H1 (cell line): Measurements from ENCODE around the gene HENMT1. TPM values are rescaled to one million over a fixed set of nuclear protein-coding genes. Genes with fewer than 3 reads are reported as not detected.

ENCODE experiments used
- CTCF ChIA-PET: fragments of 300-600 bp; sonication (Branson Sonifier 250); formaldehyde crosslinking; loops from one replicate; lab custom pipeline; 2021; ENCODE audit not compliant: partially characterized antibody; lab: Charles Lee
- POLR2A ChIA-PET: fragments of 300-600 bp; sonication (Branson Sonifier 250); formaldehyde crosslinking; loops from one replicate; lab custom pipeline; 2021; ENCODE audit warnings: inconsistent platforms; ENCODE audit not compliant: partially characterized antibody; lab: Charles Lee
- DNase-seq, 2 experiments: peaks; one replicate each; pipeline versions ENCODE4 v3.0.0 to v3.0.0-alpha.2; 2010 to 2022; ENCODE audit warnings: low spot score in 2 of 2, low read depth in 1 of 2, mixed read lengths in 1 of 2
- FAIRE-seq: peaks from 2 replicates; lab custom pipeline; 2011; peaks lifted over from hg19 to GRCh38; lab: Jason Lieb, UNC
- H2AFZ ChIP-seq: 2 replicates; pipeline ENCODE4 v1.8.1; 2012; ENCODE audit warnings: low read length, inconsistent platforms
- H2AK5ac ChIP-seq: 2 replicates; pipeline ENCODE4 v1.6.1; 2013; ENCODE audit warnings: low read depth, low read length
- H2BK120ac ChIP-seq: replicated peaks from 2 replicates; pipeline ENCODE3; 2013; ENCODE audit warnings: low read depth, low read length, inconsistent platforms
- H2BK12ac ChIP-seq: 2 replicates; pipeline ENCODE4 v1.6.1; 2013; ENCODE audit warnings: low read depth, low read length
- H2BK15ac ChIP-seq: 2 replicates; pipeline ENCODE4 v1.6.1; 2013; ENCODE audit warnings: low read length
- H2BK20ac ChIP-seq: 2 replicates; pipeline ENCODE4 v1.6.1; 2013; ENCODE audit warnings: low read length
- H2BK5ac ChIP-seq: 2 replicates; pipeline ENCODE4 v1.6.1; 2013; ENCODE audit warnings: low read depth, low read length
- H3K14ac ChIP-seq: 2 replicates; pipeline ENCODE4 v1.6.1; 2013; ENCODE audit warnings: inconsistent platforms; ENCODE audit not compliant: insufficient read length
- H3K18ac ChIP-seq: 2 replicates; pipeline ENCODE4 v1.6.1; 2013; ENCODE audit warnings: low read length; ENCODE audit errors: extremely low read depth
- H3K23ac ChIP-seq: 2 replicates; pipeline ENCODE4 v1.6.1; 2013; ENCODE audit warnings: inconsistent platforms; ENCODE audit not compliant: insufficient read length
- H3K23me2 ChIP-seq: 2 replicates; pipeline ENCODE4 v1.6.1; 2013; ENCODE audit warnings: low read depth, low read length
- H3K27ac ChIP-seq: 2 replicates; pipeline ENCODE4 v1.6.1; 2011; ENCODE audit warnings: low read depth, low read length, inconsistent platforms
- H3K27me3 ChIP-seq, 4 experiments: replicated peaks in 1 of 4; 1 replicate in 1 of 4; 2 replicates in 3 of 4; pipeline versions ENCODE4 v1.6.1 to v1.8.1; 2011 to 2013; ENCODE audit warnings: low read length in 3 of 4, mild to moderate bottlenecking in 3 of 4, inconsistent platforms in 2 of 4, mixed read lengths in 2 of 4, moderate library complexity in 1 of 4; ENCODE audit not compliant: control insufficient read depth in 3 of 4, insufficient read depth in 3 of 4; ENCODE audit errors: extremely low read depth in 1 of 4
- H3K36me3 ChIP-seq, 4 experiments: 2 replicates each; pipeline versions ENCODE4 v1.6.1 to v1.8.1; 2011 to 2013; ENCODE audit warnings: mild to moderate bottlenecking in 4 of 4, low read length in 3 of 4, moderate library complexity in 2 of 4, control low read depth in 1 of 4, inconsistent platforms in 1 of 4; ENCODE audit not compliant: insufficient read depth in 4 of 4, control insufficient read depth in 2 of 4
- H3K4ac ChIP-seq: replicated peaks from 2 replicates; pipeline ENCODE3; 2013; ENCODE audit warnings: low read length, low read depth, mixed read lengths, inconsistent platforms; ENCODE audit not compliant: insufficient read length
- H3K4me1 ChIP-seq, 4 experiments: replicated peaks in 1 of 4; 1 replicate in 1 of 4; 2 replicates in 3 of 4; pipeline versions ENCODE4 v1.6.1 to v1.8.1; 2011 to 2013; ENCODE audit warnings: low read length in 3 of 4, inconsistent platforms in 2 of 4, mixed read lengths in 1 of 4; ENCODE audit not compliant: insufficient read depth in 4 of 4, control insufficient read depth in 3 of 4
- H3K4me2 ChIP-seq, 2 experiments: 2 replicates each; pipeline versions ENCODE4 v1.6.1 to v1.8.1; 2011 to 2013; ENCODE audit warnings: low read depth in 2 of 2, low read length in 2 of 2, control low read depth in 1 of 2, inconsistent platforms in 1 of 2, mild to moderate bottlenecking in 1 of 2; ENCODE audit not compliant: insufficient read depth in 1 of 2
- H3K4me3 ChIP-seq, 4 experiments: fragments of 200-600, 300-600 bp in 1 of 4; sonication (generic), shearing (Covaris generic), sonication (Bioruptor Twin) in 1 of 4; 2 replicates each; pipeline versions ENCODE4 v1.5.1 to v1.8.1; 2011 to 2016; ENCODE audit warnings: low read length in 4 of 4, low read depth in 3 of 4, control low read depth in 2 of 4, inconsistent platforms in 2 of 4, mild to moderate bottlenecking in 2 of 4, mixed read lengths in 1 of 4, moderate library complexity in 1 of 4; ENCODE audit not compliant: insufficient read depth in 2 of 4; ENCODE audit errors: extremely low read depth in 1 of 4
- H3K56ac ChIP-seq: replicated peaks from 2 replicates; pipeline ENCODE3; 2013; ENCODE audit warnings: low read depth, mild to moderate bottlenecking, mixed read lengths, low read length, inconsistent platforms; ENCODE audit not compliant: insufficient read length
- H3K79me1 ChIP-seq: 2 replicates; pipeline ENCODE4 v1.6.1; 2013; ENCODE audit warnings: low read depth, low read length, control low read depth
- H3K79me2 ChIP-seq, 2 experiments: 2 replicates each; pipeline versions ENCODE4 v1.6.1 to v1.8.1; 2012 to 2013; ENCODE audit warnings: low read length in 2 of 2, mild to moderate bottlenecking in 2 of 2, inconsistent platforms in 1 of 2; ENCODE audit not compliant: insufficient read depth in 2 of 2, control insufficient read depth in 1 of 2
- H3K9ac ChIP-seq, 4 experiments: replicated peaks in 1 of 4; 1 replicate in 1 of 4; 2 replicates in 3 of 4; pipeline versions ENCODE4 v1.6.1 to v1.8.1; 2011 to 2013; ENCODE audit warnings: low read depth in 3 of 4, low read length in 3 of 4, control low read depth in 2 of 4, mild to moderate bottlenecking in 2 of 4, moderate library complexity in 2 of 4, inconsistent platforms in 1 of 4; ENCODE audit errors: extremely low read depth in 1 of 4
- H3K9me3 ChIP-seq, 2 experiments: 2 replicates each; pipeline versions ENCODE4 v1.6.1 to v1.8.1; 2012 to 2013; ENCODE audit warnings: mild to moderate bottlenecking in 2 of 2, moderate library complexity in 2 of 2, control low read depth in 1 of 2, inconsistent platforms in 1 of 2, low read depth in 1 of 2, low read length in 1 of 2, mixed read lengths in 1 of 2; ENCODE audit not compliant: insufficient read depth in 2 of 2
- H4K20me1 ChIP-seq, 2 experiments: replicated peaks in 1 of 2; 2 replicates each; pipeline versions ENCODE3 to v1.8.1; 2011 to 2013; ENCODE audit warnings: inconsistent platforms in 2 of 2, low read length in 2 of 2, mild to moderate bottlenecking in 1 of 2; ENCODE audit not compliant: insufficient read depth in 2 of 2, control insufficient read depth in 1 of 2
- H4K5ac ChIP-seq: 2 replicates; pipeline ENCODE4 v1.6.1; 2013; ENCODE audit warnings: low read length, low read depth, mixed read lengths, inconsistent platforms; ENCODE audit not compliant: insufficient read length
- H4K8ac ChIP-seq: 2 replicates; pipeline ENCODE4 v1.8.0; 2013; ENCODE audit warnings: mild to moderate bottlenecking, moderate library complexity, low read length, inconsistent platforms; ENCODE audit not compliant: insufficient read depth; ENCODE audit errors: extremely low read depth
- H4K91ac ChIP-seq: replicated peaks from 2 replicates; pipeline ENCODE3; 2013; ENCODE audit warnings: low read length, mixed read lengths, inconsistent platforms; ENCODE audit not compliant: insufficient read length
- ASH2L ChIP-seq: fragments of 200-600, 300-600 bp; sonication (generic); IDR thresholded peaks from one replicate; pipeline ENCODE4 v1.7.1; 2017; ENCODE audit warnings: low read length
- ATF3 ChIP-seq: IDR thresholded peaks from 2 replicates; pipeline ENCODE4 v1.6.1; 2011; ENCODE audit warnings: low read depth, mild to moderate bottlenecking, low read length; ENCODE audit not compliant: insufficient read depth
- CBX8 ChIP-seq: fragments of 300-800, 300-1000 bp; sonication (generic); IDR thresholded peaks from 2 replicates; pipeline ENCODE4 v1.7.1; 2016; ENCODE audit warnings: low read depth, low read length, borderline replicate concordance
- CEBPB ChIP-seq: IDR thresholded peaks from 2 replicates; pipeline ENCODE4 v1.6.1; 2012; ENCODE audit warnings: low read depth, low read length
- EP300 ChIP-seq, 2 experiments: IDR thresholded peaks; 1 replicate in 1 of 2; 2 replicates in 1 of 2; pipeline ENCODE4 v1.6.1; 2011 to 2012; ENCODE audit warnings: low read depth in 2 of 2, low read length in 2 of 2, mild to moderate bottlenecking in 2 of 2, borderline replicate concordance in 1 of 2, inconsistent platforms in 1 of 2, moderate library complexity in 1 of 2
- HDAC6 ChIP-seq: IDR thresholded peaks from one replicate; pipeline ENCODE4 v1.7.1; 2012; ENCODE audit warnings: low read depth, mild to moderate bottlenecking, inconsistent platforms, low read length, moderate library complexity
- JUN ChIP-seq: IDR thresholded peaks from 2 replicates; pipeline ENCODE4 v1.6.1; 2011; ENCODE audit warnings: low read depth, mild to moderate bottlenecking, improper control_type of control experiment, low read length
- KDM4A ChIP-seq: IDR thresholded peaks from one replicate; pipeline ENCODE4 v1.7.1; 2012; ENCODE audit warnings: low read depth, mild to moderate bottlenecking, moderate library complexity, low read length, inconsistent platforms; ENCODE audit not compliant: severe bottlenecking
- MAFK ChIP-seq: IDR thresholded peaks from 2 replicates; pipeline ENCODE4 v1.6.1; 2012; ENCODE audit warnings: low read depth, mild to moderate bottlenecking, improper control_type of control experiment, low read length
- MAX ChIP-seq: IDR thresholded peaks from 2 replicates; pipeline ENCODE4 v1.6.1; 2012; ENCODE audit warnings: inconsistent platforms
- POLR2A ChIP-seq, 2 experiments: IDR thresholded peaks; 1 replicate in 1 of 2; 2 replicates in 1 of 2; pipeline ENCODE4 v1.6.1; 2011; ENCODE audit warnings: low read depth in 2 of 2, low read length in 2 of 2, mild to moderate bottlenecking in 2 of 2; ENCODE audit errors: control extremely low read depth in 1 of 2
- POLR2AphosphoS5 ChIP-seq: IDR thresholded peaks from 2 replicates; pipeline ENCODE4 v1.6.1; 2011; ENCODE audit warnings: low read depth, low read length
- POU5F1 ChIP-seq: IDR thresholded peaks from 2 replicates; pipeline ENCODE4 v1.6.1; 2011; ENCODE audit warnings: low read depth, mild to moderate bottlenecking, low read length, moderate library complexity
- RFX5 ChIP-seq: IDR thresholded peaks from 2 replicates; pipeline ENCODE4 v1.6.1; 2011; ENCODE audit warnings: low read depth, low read length, improper control_type of control experiment, borderline replicate concordance
- TAF1 ChIP-seq: IDR thresholded peaks from 2 replicates; pipeline ENCODE4 v1.6.1; 2011; ENCODE audit warnings: mild to moderate bottlenecking, low read depth, low read length
- WGBS, 2 experiments: shearing (Covaris generic) in 1 of 2; methylation state at CpG; one replicate each; pipeline versions ENCODE4 v1.1.6 to v1.1.7; 2013 to 2015; ENCODE audit warnings: low lambda C conversion rate in 2 of 2, mixed read lengths in 2 of 2, inconsistent platforms in 1 of 2, low coverage in 1 of 2, missing lambda C conversion rate in 1 of 2; ENCODE audit not compliant: insufficient replicate concordance in 2 of 2, insufficient coverage in 1 of 2, insufficient read length in 1 of 2; ENCODE audit errors: extremely low coverage in 1 of 2, missing lambda C conversion rate in 1 of 2; 5-methylcytosine and 5-hydroxymethylcytosine counted together
- polyA plus RNA-seq, 7 experiments: library from polyadenylated mRNA; depleted of rRNA in 3 of 7; stranded (reverse) in 5 of 7; unstranded in 2 of 7; fragments of >200 nt in 5 of 7; fragments of 200-250 nt in 2 of 7; gene quantifications; 1 replicate in 5 of 7; 2 replicates in 1 of 7; 4 replicates in 1 of 7; pipeline versions ENCODE4 v1.2.1 to v1.2.3, GENCODE V29; 2011 to 2013; ENCODE audit warnings: missing spikeins in 2 of 7, mixed read lengths in 2 of 7
- total RNA-seq: library from RNA; stranded (reverse); fragmentation: NEBNext Ultra II Directional; extraction: Animal tissue kit (Norgen Biotek cat#: 25700); gene quantifications from 2 replicates; pipeline ENCODE4 v1.2.1, GENCODE V29; 2021

Gene HENMT1
- total and polyA plus RNA-seq, 2 of the 8 experiments (the other 6 are each of a cell fraction or from before 2014, with no cell fraction given) = 2.9 to 5.6 TPM

GRCh38 chr1:108617724-108618056 lies 43.2 kb downstream of the HENMT1 start:
- no peak overlapping the region for H3K4me3 ChIP-seq
- H2AK5ac ChIP-seq = no peak overlapping the region
- H4K5ac ChIP-seq = no peak overlapping the region
- H3K14ac ChIP-seq = no peak overlapping the region
- 100% methylated on average over 2 of the region's 2 CpGs; no CpG with 5 or more reads in 1 of the 2 experiments for WGBS, 2 experiments
- H2BK120ac ChIP-seq = no peak overlapping the region
- no peak overlapping the region for H2BK5ac ChIP-seq
- H3K18ac ChIP-seq = no peak overlapping the region
- peaks cover 0 to 9% (median 0%) of the 10 kb centered on the region in 4 experiments; a peak in 3 of 8 replicates for H3K36me3 ChIP-seq
- no peak overlapping the region for H3K23ac ChIP-seq
- no peak overlapping the region for H4K91ac ChIP-seq
- no peak overlapping the region for H3K27ac ChIP-seq
- no peak overlapping the region for H3K9ac ChIP-seq
- DNase-seq (no peak), FAIRE-seq (no peak)
- H3K56ac ChIP-seq = no peak overlapping the region
- H4K8ac ChIP-seq = no peak overlapping the region
- no peak overlapping the region for H2AFZ ChIP-seq
- no peaks in the 10 kb centered on the region for H4K20me1 ChIP-seq
- H3K9me3 ChIP-seq = no peaks in the 10 kb centered on the region
- no peaks in the 10 kb centered on the region for H3K79me2 ChIP-seq
- H2BK20ac ChIP-seq = no peak overlapping the region
- H3K27me3 ChIP-seq = no peaks in the 10 kb centered on the region
- no peak overlapping the region for H2BK12ac ChIP-seq
- H2BK15ac ChIP-seq = no peak overlapping the region
- H3K4me1 ChIP-seq = no peaks in the 10 kb centered on the region
- H3K79me1 ChIP-seq = no peaks in the 10 kb centered on the region
- H3K4me2 ChIP-seq = no peak overlapping the region
- no peak overlapping the region for H3K4ac ChIP-seq
- no peaks in the 10 kb centered on the region; the same call in 1 of the 2 replicates for H3K23me2 ChIP-seq
- POLR2A ChIA-PET = no interaction called here
- CTCF ChIA-PET = interaction anchor here (1.3 kb wide), 1 partner anchor 26 kb away, joined by 4 read pairs; no protein-coding TSS in a partner anchor
- TF ChIP-seq CEBPB (no peak), EP300 (IDR thresholded peaks at IDR 0.05; ENCODE audit: borderline replicate concordance in 1 of 2, low read depth in 2 of 2, low read length in 2 of 2) (no peak), HDAC6 (no peak), POU5F1 (no peak), ATF3 (no peak), ASH2L (no peak), KDM4A (no peak), POLR2AphosphoS5 (no peak), RFX5 (no peak), MAX (no peak), POLR2A (IDR thresholded peaks at IDR 0.05; ENCODE audit: control extremely low read depth in 1 of 2, low read depth in 2 of 2, low read length in 2 of 2) (no peak), MAFK (no peak), JUN (no peak), TAF1 (no peak), CBX8 (no peak)
